ENCODE results near the gene SERPINA10.

DNA sequence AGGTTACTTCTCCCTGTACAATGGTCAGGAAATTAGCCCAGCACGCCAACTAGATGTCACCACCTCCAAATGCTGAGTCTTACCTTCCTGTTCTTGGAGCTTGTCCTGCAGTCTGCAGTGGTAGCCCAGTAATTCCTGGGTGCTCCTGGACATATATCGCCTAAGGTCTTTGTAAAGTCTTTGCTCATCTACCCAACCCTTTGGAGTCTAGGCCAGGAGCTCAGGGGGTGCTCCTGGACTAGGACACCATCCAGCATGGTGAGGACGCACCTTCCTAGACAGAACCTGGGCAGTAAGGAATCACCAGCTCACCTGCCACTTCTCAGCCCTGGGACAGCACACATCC, 569 bp downstream of the SERPINA10 start:
- TF ChIP-seq, protein P1, sequence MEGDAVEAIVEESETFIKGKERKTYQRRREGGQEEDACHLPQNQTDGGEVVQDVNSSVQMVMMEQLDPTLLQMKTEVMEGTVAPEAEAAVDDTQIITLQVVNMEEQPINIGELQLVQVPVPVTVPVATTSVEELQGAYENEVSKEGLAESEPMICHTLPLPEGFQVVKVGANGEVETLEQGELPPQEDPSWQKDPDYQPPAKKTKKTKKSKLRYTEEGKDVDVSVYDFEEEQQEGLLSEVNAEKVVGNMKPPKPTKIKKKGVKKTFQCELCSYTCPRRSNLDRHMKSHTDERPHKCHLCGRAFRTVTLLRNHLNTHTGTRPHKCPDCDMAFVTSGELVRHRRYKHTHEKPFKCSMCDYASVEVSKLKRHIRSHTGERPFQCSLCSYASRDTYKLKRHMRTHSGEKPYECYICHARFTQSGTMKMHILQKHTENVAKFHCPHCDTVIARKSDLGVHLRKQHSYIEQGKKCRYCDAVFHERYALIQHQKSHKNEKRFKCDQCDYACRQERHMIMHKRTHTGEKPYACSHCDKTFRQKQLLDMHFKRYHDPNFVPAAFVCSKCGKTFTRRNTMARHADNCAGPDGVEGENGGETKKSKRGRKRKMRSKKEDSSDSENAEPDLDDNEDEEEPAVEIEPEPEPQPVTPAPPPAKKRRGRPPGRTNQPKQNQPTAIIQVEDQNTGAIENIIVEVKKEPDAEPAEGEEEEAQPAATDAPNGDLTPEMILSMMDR (IDR thresholded peaks at IDR 0.05), result no peak
- no peak for TF ChIP-seq POLR2A (IDR thresholded peaks at IDR 0.05)
